Endothelial cell of umbilical vein (primary cell): ENCODE results near the gene NUDC. TPM values are rescaled to one million over a fixed set of nuclear protein-coding genes. Genes with fewer than 3 reads are reported as not detected.

ENCODE experiments used
- BruUV-seq: library from RNA; stranded (reverse); fragments of 400-500 nt; replicated peaks from 2 replicates; lab custom pipeline; 2021; lab: Mats Ljungman, UMichigan
- CTCF ChIA-PET: fragments of 300-600, 350-600 bp; sonication (Branson Sonifier 250); formaldehyde crosslinking; loops from one replicate; lab custom pipeline; 2021; ENCODE audit warnings: antibody characterized with exemption, inconsistent platforms; lab: Charles Lee
- POLR2A ChIA-PET: fragments of 300-600, 350-600 bp; sonication (Branson Sonifier 250); formaldehyde crosslinking; loops from one replicate; lab custom pipeline; 2021; ENCODE audit warnings: antibody characterized with exemption, inconsistent platforms; lab: Charles Lee
- DNase-seq: peaks from one replicate; pipeline ENCODE4 v3.0.0-alpha.2; 2011; ENCODE audit warnings: low read depth, low spot score
- FAIRE-seq: peaks from 2 replicates; lab custom pipeline; 2011; peaks lifted over from hg19 to GRCh38; lab: Jason Lieb, UNC
- H2AFZ ChIP-seq: 2 replicates; pipeline ENCODE4 v1.6.0; 2012; ENCODE audit warnings: low read depth, low read length, control low read depth, inconsistent platforms
- H3K27ac ChIP-seq: 2 replicates; pipeline ENCODE4 v1.5.1; 2011; ENCODE audit warnings: low read depth, mild to moderate bottlenecking, control low read depth, low read length, moderate library complexity; ENCODE audit not compliant: insufficient read depth
- H3K27me3 ChIP-seq, 2 experiments: 2 replicates each; pipeline versions ENCODE4 v1.6.0 to v1.6.1; 2011; ENCODE audit warnings: low read length in 2 of 2, mixed read lengths in 1 of 2; ENCODE audit not compliant: control insufficient read depth in 2 of 2, insufficient read depth in 2 of 2
- H3K36me3 ChIP-seq, 2 experiments: 2 replicates in 1 of 2; 3 replicates in 1 of 2; pipeline ENCODE4 v1.5.1; 2011; ENCODE audit warnings: low read length in 2 of 2, mild to moderate bottlenecking in 1 of 2, moderate library complexity in 1 of 2; ENCODE audit not compliant: control insufficient read depth in 2 of 2, insufficient read depth in 2 of 2; ENCODE audit errors: extremely low read depth in 1 of 2
- H3K4me1 ChIP-seq: 3 replicates; pipeline ENCODE4 v1.5.1; 2011; ENCODE audit warnings: mild to moderate bottlenecking, low read length; ENCODE audit not compliant: control insufficient read depth, insufficient read depth; ENCODE audit errors: extremely low read depth
- H3K4me2 ChIP-seq: 2 replicates; pipeline ENCODE4 v1.6.1; 2011; ENCODE audit warnings: low read length, control low read depth, mixed read lengths; ENCODE audit not compliant: insufficient read depth
- H3K4me3 ChIP-seq, 3 experiments: fragments of 200-600 bp in 1 of 3; sonication (generic), shearing (Covaris generic) in 1 of 3; replicated peaks in 1 of 3; 2 replicates each; pipeline ENCODE4 v1.5.1; 2011 to 2016; ENCODE audit warnings: control low read depth in 3 of 3, low read length in 3 of 3, mild to moderate bottlenecking in 2 of 3, inconsistent platforms in 1 of 3, low read depth in 1 of 3, moderate library complexity in 1 of 3; ENCODE audit not compliant: insufficient read depth in 1 of 3
- H3K79me2 ChIP-seq: 2 replicates; pipeline ENCODE4 v1.6.0; 2012; ENCODE audit warnings: low read length, inconsistent platforms; ENCODE audit not compliant: control insufficient read depth, insufficient read depth
- H3K9ac ChIP-seq: replicated peaks from 2 replicates; pipeline ENCODE3; 2011; ENCODE audit warnings: low read length, control low read depth; ENCODE audit not compliant: insufficient read depth; ENCODE audit errors: extremely low read depth
- H3K9me1 ChIP-seq: replicated peaks from 3 replicates; pipeline ENCODE4 v1.6.0; 2011; ENCODE audit warnings: mild to moderate bottlenecking, low read length; ENCODE audit not compliant: control insufficient read depth, insufficient read depth; ENCODE audit errors: extremely low read depth
- H3K9me3 ChIP-seq: replicated peaks from 2 replicates; pipeline ENCODE4 v1.5.1; 2012; ENCODE audit warnings: low read length, inconsistent platforms; ENCODE audit not compliant: control insufficient read depth, insufficient read depth
- H4K20me1 ChIP-seq: replicated peaks from 2 replicates; pipeline ENCODE3; 2011; ENCODE audit warnings: mild to moderate bottlenecking, low read length; ENCODE audit not compliant: control insufficient read depth, insufficient read depth; ENCODE audit errors: extremely low read depth
- CTCF ChIP-seq, 2 donors: IDR thresholded peaks; 1 replicate in 1 of 2; 2 replicates in 1 of 2; pipeline ENCODE4 v1.5.1; 2011; ENCODE audit warnings: low read length in 2 of 2, mild to moderate bottlenecking in 2 of 2, moderate library complexity in 2 of 2, control low read depth in 1 of 2, inconsistent platforms in 1 of 2, low read depth in 1 of 2; ENCODE audit not compliant: insufficient read depth in 1 of 2; ENCODE audit errors: extremely low read depth in 1 of 2
- EZH2 ChIP-seq: IDR thresholded peaks from 2 replicates; pipeline ENCODE4 v1.6.1; 2012; ENCODE audit warnings: borderline replicate concordance, low read depth, mild to moderate bottlenecking, moderate library complexity, low read length, inconsistent platforms; ENCODE audit not compliant: severe bottlenecking
- FOS ChIP-seq: IDR thresholded peaks from 2 replicates; pipeline ENCODE4 v1.6.1; 2011; ENCODE audit warnings: mild to moderate bottlenecking, low read length, moderate library complexity, borderline replicate concordance; ENCODE audit not compliant: insufficient read depth
- GATA2 ChIP-seq: IDR thresholded peaks from 2 replicates; pipeline ENCODE4 v1.7.0; 2011; ENCODE audit warnings: low read depth, mild to moderate bottlenecking, moderate library complexity, mixed read lengths, low read length; ENCODE audit not compliant: insufficient read length, insufficient read depth
- JUN ChIP-seq: IDR thresholded peaks from 2 replicates; pipeline ENCODE4 v1.6.1; 2011; ENCODE audit warnings: borderline replicate concordance, low read depth; ENCODE audit not compliant: insufficient read length, insufficient read depth
- MYC ChIP-seq: IDR thresholded peaks from one replicate; pipeline ENCODE4 v1.6.1; 2011; ENCODE audit warnings: mild to moderate bottlenecking, low read depth, low read length
- POLR2A ChIP-seq: IDR thresholded peaks from 2 replicates; pipeline ENCODE4 v1.6.1; 2012; ENCODE audit warnings: low read depth, mild to moderate bottlenecking, control low read depth, low read length
- POLR2AphosphoS5 ChIP-seq: IDR thresholded peaks from 2 replicates; pipeline ENCODE4 v1.6.1; 2012; ENCODE audit warnings: low read depth, mild to moderate bottlenecking, control low read depth, low read length, moderate library complexity; ENCODE audit not compliant: insufficient read depth
- dilution Hi-C: fragments of 300-500 bp; cut with MboI; formaldehyde crosslinking; loops from one replicate; pipeline ENCODE4 v1.15.0; 2019; ENCODE audit warnings: low sequenced_read_pairs; ENCODE audit not compliant: extremely low pct_ligation_motif_present
- intact Hi-C: fragments of 100-400 bp; cut with micrococcal nuclease; formaldehyde crosslinking; loops from one replicate; pipeline ENCODE4 v1.10.0; 2022
- polyA plus RNA-seq, 4 experiments: library from polyadenylated mRNA; depleted of rRNA in 3 of 4; stranded (reverse) in 3 of 4; unstranded in 1 of 4; fragments of >200 nt; gene quantifications; 2 replicates each; pipeline versions ENCODE4 v1.2.1 to v1.2.3, GENCODE V29; 2011 to 2012; ENCODE audit warnings: missing spikeins in 1 of 4
- total RNA-seq: library from RNA; stranded (reverse); gene quantifications from 2 replicates; pipeline ENCODE4 v1.2.3, GENCODE V29; 2021
- TF ChIP-seq, protein P1 (sequence below): IDR thresholded peaks from 2 replicates; pipeline ENCODE4 v1.6.1; 2011; ENCODE audit not compliant: insufficient read depth, insufficient read length

NUDC gene
- total and polyA plus RNA-seq, 2 donors (not counting 3 experiments of a cell fraction or from before 2014, with no cell fraction given): 42.5 to 102 TPM

GRCh38 chr1:26972821-26973220, 51.3 kb downstream of the NUDC start:
- no peak overlapping the region for H3K9ac ChIP-seq
- intact Hi-C loops: no loop called here
- H3K79me2 ChIP-seq: no peaks in the 10 kb centered on the region
- dilution Hi-C loops: no loop called here
- no peaks in the 10 kb centered on the region for H3K9me1 ChIP-seq
- no peak for FAIRE-seq
- H4K20me1 ChIP-seq: no peaks in the 10 kb centered on the region
- no TSS peak for BruUV-seq
- no peak overlapping the region for H3K4me2 ChIP-seq
- H3K27me3 ChIP-seq: peaks cover 0 to 2% of the 10 kb centered on the region in 2 experiments
- H3K4me1 ChIP-seq: no peaks in the 10 kb centered on the region
- no peaks in the 10 kb centered on the region for H3K9me3 ChIP-seq
- no peak overlapping the region for H3K27ac ChIP-seq
- no peak for DNase-seq
- no peak overlapping the region for H3K4me3 ChIP-seq
- TF ChIP-seq POLR2AphosphoS5 (no peak), GATA2 (no peak), CTCF (IDR thresholded peaks at IDR 0.05; ENCODE audit: extremely low read depth in 1 of 2, insufficient read depth in 1 of 2, low read depth in 1 of 2, low read length in 2 of 2) (no peak), POLR2A (no peak), FOS (no peak), MYC (no peak), JUN (no peak), EZH2 (no peak)
- TF ChIP-seq, protein P1, sequence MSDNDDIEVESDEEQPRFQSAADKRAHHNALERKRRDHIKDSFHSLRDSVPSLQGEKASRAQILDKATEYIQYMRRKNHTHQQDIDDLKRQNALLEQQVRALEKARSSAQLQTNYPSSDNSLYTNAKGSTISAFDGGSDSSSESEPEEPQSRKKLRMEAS: no peak
- POLR2A ChIA-PET: no interaction called here
- H2AFZ ChIP-seq: no peak overlapping the region
- H3K36me3 ChIP-seq: no peaks in the 10 kb centered on the region
- CTCF ChIA-PET: interaction anchor here (0.7 to 1.6 kb wide), 4 partner anchors 13 to 73 kb away, joined by 3 to 6 read pairs (median 4); no protein-coding TSS in a partner anchor
